Measurements from ENCODE around the gene GATAD2A.

- TF ChIP-seq, protein P1, sequence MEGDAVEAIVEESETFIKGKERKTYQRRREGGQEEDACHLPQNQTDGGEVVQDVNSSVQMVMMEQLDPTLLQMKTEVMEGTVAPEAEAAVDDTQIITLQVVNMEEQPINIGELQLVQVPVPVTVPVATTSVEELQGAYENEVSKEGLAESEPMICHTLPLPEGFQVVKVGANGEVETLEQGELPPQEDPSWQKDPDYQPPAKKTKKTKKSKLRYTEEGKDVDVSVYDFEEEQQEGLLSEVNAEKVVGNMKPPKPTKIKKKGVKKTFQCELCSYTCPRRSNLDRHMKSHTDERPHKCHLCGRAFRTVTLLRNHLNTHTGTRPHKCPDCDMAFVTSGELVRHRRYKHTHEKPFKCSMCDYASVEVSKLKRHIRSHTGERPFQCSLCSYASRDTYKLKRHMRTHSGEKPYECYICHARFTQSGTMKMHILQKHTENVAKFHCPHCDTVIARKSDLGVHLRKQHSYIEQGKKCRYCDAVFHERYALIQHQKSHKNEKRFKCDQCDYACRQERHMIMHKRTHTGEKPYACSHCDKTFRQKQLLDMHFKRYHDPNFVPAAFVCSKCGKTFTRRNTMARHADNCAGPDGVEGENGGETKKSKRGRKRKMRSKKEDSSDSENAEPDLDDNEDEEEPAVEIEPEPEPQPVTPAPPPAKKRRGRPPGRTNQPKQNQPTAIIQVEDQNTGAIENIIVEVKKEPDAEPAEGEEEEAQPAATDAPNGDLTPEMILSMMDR (IDR thresholded peaks at IDR 0.05; ENCODE audit: control extremely low read depth in 1 of 3, insufficient read depth in 1 of 3, low read depth in 1 of 3, low read length in 3 of 3): no peak
- TF ChIP-seq TBP (IDR thresholded peaks at IDR 0.05; ENCODE audit: low read depth, low read length): no peak
Observed at GRCh38 chr19:19426799-19427198, 21.3 kb downstream of the GATAD2A start.

Measured in H1 (cell line).